ENCODE measurements around the gene GNB1L. TPM values are rescaled to one million over a fixed set of nuclear protein-coding genes. Genes with fewer than 3 reads are reported as not detected.

GNB1L gene
- total RNA-seq, 1 donor from 2014 or later, result 9.9 TPM

DNA sequence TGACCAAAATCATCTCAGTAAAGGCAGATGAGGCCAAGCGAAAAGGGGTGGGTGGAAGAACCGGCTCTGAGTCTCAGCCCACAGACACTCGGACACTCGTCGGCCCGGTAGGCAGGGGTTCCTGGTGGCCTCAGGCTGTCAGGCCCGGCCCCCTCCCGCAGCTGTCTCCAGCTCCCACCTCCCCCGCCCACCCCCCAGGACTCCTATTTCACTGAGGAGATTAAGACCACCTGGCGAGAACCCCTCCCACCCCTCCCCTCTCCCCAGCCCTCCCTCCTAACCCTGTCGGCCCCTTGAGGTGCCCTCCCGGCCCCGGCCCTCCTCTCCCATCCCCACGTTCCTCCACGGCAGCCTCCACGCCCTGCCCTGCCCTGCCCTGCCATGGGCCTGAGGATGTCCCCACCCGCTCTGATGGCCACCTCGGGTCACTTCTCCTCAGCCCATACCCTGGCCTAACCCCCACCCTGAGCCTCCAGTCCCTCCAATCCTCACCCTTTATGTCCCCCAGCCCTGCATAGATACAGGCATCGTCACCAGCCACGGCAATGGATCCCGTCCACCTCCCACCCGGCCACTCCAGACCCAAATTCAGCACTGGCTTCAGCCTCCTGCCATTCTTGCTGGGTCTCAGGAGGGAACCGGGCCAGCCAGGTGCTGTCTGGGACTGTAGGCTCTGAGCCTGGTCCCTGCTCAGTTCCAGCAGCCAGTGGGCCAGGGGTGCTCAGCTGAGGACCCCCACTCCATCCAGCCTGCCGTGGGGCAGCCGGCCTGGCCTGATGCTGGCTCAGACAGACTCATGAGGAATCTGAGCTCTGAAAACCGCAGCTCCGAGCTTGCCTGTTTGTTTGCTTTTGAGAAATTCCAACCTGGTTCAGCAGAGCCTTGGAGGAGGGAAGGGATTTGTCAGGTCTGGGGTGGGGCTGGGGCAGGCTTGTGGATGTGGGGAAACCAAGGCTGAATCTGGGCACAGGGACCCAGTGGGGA is 103.9 kb downstream of the GNB1L start:
- Mint-ChIP-seq H3K4me3 (no peak overlapping the region), H3K4me1 (peaks cover 7% of the 10 kb centered on the region), H3K9me3 (no peaks in the 10 kb centered on the region), H3K27me3 (ENCODE audit: low read depth) (peaks cover 56% of the 10 kb centered on the region), H3K36me3 (no peaks in the 10 kb centered on the region), H3K27ac (no peak overlapping the region)
- TF ChIP-seq, protein P1, sequence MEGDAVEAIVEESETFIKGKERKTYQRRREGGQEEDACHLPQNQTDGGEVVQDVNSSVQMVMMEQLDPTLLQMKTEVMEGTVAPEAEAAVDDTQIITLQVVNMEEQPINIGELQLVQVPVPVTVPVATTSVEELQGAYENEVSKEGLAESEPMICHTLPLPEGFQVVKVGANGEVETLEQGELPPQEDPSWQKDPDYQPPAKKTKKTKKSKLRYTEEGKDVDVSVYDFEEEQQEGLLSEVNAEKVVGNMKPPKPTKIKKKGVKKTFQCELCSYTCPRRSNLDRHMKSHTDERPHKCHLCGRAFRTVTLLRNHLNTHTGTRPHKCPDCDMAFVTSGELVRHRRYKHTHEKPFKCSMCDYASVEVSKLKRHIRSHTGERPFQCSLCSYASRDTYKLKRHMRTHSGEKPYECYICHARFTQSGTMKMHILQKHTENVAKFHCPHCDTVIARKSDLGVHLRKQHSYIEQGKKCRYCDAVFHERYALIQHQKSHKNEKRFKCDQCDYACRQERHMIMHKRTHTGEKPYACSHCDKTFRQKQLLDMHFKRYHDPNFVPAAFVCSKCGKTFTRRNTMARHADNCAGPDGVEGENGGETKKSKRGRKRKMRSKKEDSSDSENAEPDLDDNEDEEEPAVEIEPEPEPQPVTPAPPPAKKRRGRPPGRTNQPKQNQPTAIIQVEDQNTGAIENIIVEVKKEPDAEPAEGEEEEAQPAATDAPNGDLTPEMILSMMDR (IDR thresholded peaks at IDR 0.05; ENCODE audit: unreplicated experiment), result no peak
- DNase-seq (ENCODE audit: low spot score in 2 of 2, unreplicated experiment in 2 of 2), result no peak

DNA sequence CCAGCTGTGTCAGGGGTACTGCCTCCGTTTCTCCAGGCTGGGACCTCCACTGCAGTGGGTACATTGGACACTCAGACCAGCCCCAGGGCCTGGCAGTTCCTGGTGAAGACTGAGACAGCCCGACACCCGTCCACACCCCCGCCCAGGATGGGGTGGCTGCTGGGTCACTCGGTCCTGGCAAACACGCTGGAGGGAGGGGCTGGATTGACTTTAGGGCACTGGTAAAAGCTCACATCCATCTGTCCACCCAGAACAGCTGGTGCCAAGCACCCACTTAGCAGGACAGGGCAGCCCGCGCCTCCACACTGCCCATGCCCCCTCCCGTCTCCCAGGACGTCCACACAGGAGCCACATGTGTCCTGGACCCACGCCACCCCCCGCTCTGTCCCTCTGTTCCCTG is 104.8 kb downstream of the GNB1L start:
- Mint-ChIP-seq H3K9me3 (no peaks in the 10 kb centered on the region), H3K4me1 (peaks cover 5% of the 10 kb centered on the region), H3K27ac (no peak overlapping the region), H3K36me3 (no peaks in the 10 kb centered on the region), H3K4me3 (no peak overlapping the region), H3K27me3 (ENCODE audit: low read depth) (peaks cover 47% of the 10 kb centered on the region)
- no peak for DNase-seq (ENCODE audit: low spot score in 2 of 2, unreplicated experiment in 2 of 2)
- TF ChIP-seq, protein P1 (IDR thresholded peaks at IDR 0.05; ENCODE audit: unreplicated experiment), result no peak

- H3K27ac Mint-ChIP-seq, result no peak overlapping the region
- H3K4me1 Mint-ChIP-seq, result peaks cover 5% of the 10 kb centered on the region
- H3K36me3 Mint-ChIP-seq, result no peaks in the 10 kb centered on the region
- H3K27me3 Mint-ChIP-seq (ENCODE audit: low read depth), result peaks cover 39% of the 10 kb centered on the region
- no peak overlapping the region for H3K4me3 Mint-ChIP-seq
- no peaks in the 10 kb centered on the region for H3K9me3 Mint-ChIP-seq
- TF ChIP-seq, protein P1 (IDR thresholded peaks at IDR 0.05; ENCODE audit: unreplicated experiment), result no peak
- no peak for DNase-seq (ENCODE audit: low spot score in 2 of 2, unreplicated experiment in 2 of 2)
Observed at GRCh38 chr22:19748991-19749664, 105.5 kb downstream of the GNB1L start.

- Mint-ChIP-seq H3K4me1 (peaks cover 5% of the 10 kb centered on the region), H3K9me3 (no peaks in the 10 kb centered on the region), H3K27me3 (ENCODE audit: low read depth) (peaks cover 30% of the 10 kb centered on the region), H3K36me3 (no peaks in the 10 kb centered on the region), H3K27ac (no peak overlapping the region), H3K4me3 (no peak overlapping the region)
- DNase-seq (ENCODE audit: low spot score in 2 of 2, unreplicated experiment in 2 of 2), result no peak
- TF ChIP-seq, protein P1 (IDR thresholded peaks at IDR 0.05; ENCODE audit: unreplicated experiment), result no peak
Observed at GRCh38 chr22:19748139-19748538, 106.5 kb downstream of the GNB1L start.

DNA sequence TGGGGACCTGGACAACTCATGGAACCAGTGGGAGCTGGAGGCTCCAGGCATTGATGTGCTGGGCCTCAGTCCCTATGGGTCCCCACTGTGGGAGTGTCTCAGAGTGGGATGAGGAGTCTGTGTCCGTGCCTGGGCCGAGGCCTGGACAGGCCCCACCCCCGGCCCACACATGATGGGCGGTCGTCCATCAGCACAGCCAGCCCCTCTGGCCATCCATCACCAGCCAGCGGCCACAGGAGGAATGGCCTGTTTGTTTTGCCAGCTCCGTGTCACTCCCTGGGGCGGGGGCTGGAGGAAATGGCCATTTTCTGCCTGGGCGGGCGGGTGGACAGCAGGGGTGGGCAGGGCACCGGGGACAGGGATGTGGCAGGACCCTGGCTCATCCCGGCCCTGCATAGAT is 107.1 kb downstream of the GNB1L start:
- H3K4me1 Mint-ChIP-seq, result peaks cover 5% of the 10 kb centered on the region
- H3K27me3 Mint-ChIP-seq (ENCODE audit: low read depth), result peaks cover 24% of the 10 kb centered on the region
- H3K27ac Mint-ChIP-seq, result no peak overlapping the region
- H3K4me3 Mint-ChIP-seq, result no peak overlapping the region
- TF ChIP-seq, protein P1 (IDR thresholded peaks at IDR 0.05; ENCODE audit: unreplicated experiment), result no peak
- no peaks in the 10 kb centered on the region for H3K36me3 Mint-ChIP-seq
- DNase-seq (ENCODE audit: low spot score in 2 of 2, unreplicated experiment in 2 of 2), result no peak
- no peaks in the 10 kb centered on the region for H3K9me3 Mint-ChIP-seq

Measured in mesothelial cell of epicardium (in vitro differentiated cells).